HepG2 (cell line): ENCODE measurements around the gene MCRIP2. TPM values are rescaled to one million over a fixed set of nuclear protein-coding genes. Genes with fewer than 3 reads are reported as not detected.

Source experiments
- ASH2L ChIP-seq: fragments of 300-600, 200-600 bp; sonication (generic); IDR thresholded peaks from 2 replicates; pipeline ENCODE4 v1.7.0; 2017; ENCODE audit warnings: low read depth, mild to moderate bottlenecking, moderate library complexity, mixed read lengths, low read length; ENCODE audit not compliant: insufficient read length
- CSRNP1 ChIP-seq: sonication (generic); formaldehyde crosslinking; IDR thresholded peaks from 2 replicates; pipeline ENCODE4 v1.8.1; 2023; ENCODE audit warnings: mild to moderate bottlenecking, missing genetic modification reagents
- GABPB1 ChIP-seq: IDR thresholded peaks from 2 replicates; pipeline ENCODE4 v1.6.1; 2016; ENCODE audit warnings: mild to moderate bottlenecking, missing genetic modification reagents, moderate library complexity, missing compliant biosample characterization
- GATAD2A ChIP-seq: IDR thresholded peaks from 2 replicates; pipeline ENCODE4 v1.6.1; 2016
- KDM5B ChIP-seq: sonication (generic); formaldehyde crosslinking; IDR thresholded peaks from 2 replicates; pipeline ENCODE4 v1.4.0; 2020; ENCODE audit warnings: missing genetic modification reagents, mild to moderate bottlenecking, borderline replicate concordance
- MIXL1 ChIP-seq: IDR thresholded peaks from 2 replicates; pipeline ENCODE4 v1.6.1; 2016
- NCOA2 ChIP-seq: sonication (generic); formaldehyde crosslinking; IDR thresholded peaks from 2 replicates; pipeline ENCODE4 v1.8.0; 2022; ENCODE audit warnings: inconsistent platforms
- NFKBIZ ChIP-seq: IDR thresholded peaks from 2 replicates; pipeline ENCODE4 v1.6.1; 2018; ENCODE audit warnings: missing genetic modification reagents, missing compliant biosample characterization
- NR2C2 ChIP-seq: sonication (generic); formaldehyde crosslinking; IDR thresholded peaks from 2 replicates; pipeline ENCODE4 v1.4.0; 2020; ENCODE audit warnings: missing genetic modification reagents, mild to moderate bottlenecking, moderate library complexity, borderline replicate concordance
- POGK ChIP-seq: sonication (generic); formaldehyde crosslinking; conservative IDR thresholded peaks from 2 replicates; pipeline ENCODE4 v1.8.0; 2022; ENCODE audit warnings: mild to moderate bottlenecking, moderate library complexity, missing genetic modification reagents
- RFX3 ChIP-seq: IDR thresholded peaks from 2 replicates; pipeline ENCODE4 v1.6.1; 2016; ENCODE audit warnings: missing biosample characterization, missing genetic modification reagents
- TGIF2 ChIP-seq: IDR thresholded peaks from 2 replicates; pipeline ENCODE4 v1.6.1; 2016; ENCODE audit warnings: control low read depth, missing compliant biosample characterization
- THAP8 ChIP-seq: sonication (generic); formaldehyde crosslinking; IDR thresholded peaks from 2 replicates; pipeline ENCODE4 v1.5.1; 2020; ENCODE audit warnings: missing genetic modification reagents, mild to moderate bottlenecking, borderline replicate concordance
- ZBTB4 ChIP-seq: sonication (generic); formaldehyde crosslinking; IDR thresholded peaks from 2 replicates; pipeline ENCODE4 v1.4.0; 2020; ENCODE audit warnings: missing genetic modification reagents, mild to moderate bottlenecking, borderline replicate concordance
- ZBTB8A ChIP-seq: sonication (generic); formaldehyde crosslinking; IDR thresholded peaks from 2 replicates; pipeline ENCODE4 v1.4.0; 2020; ENCODE audit warnings: mild to moderate bottlenecking, low read depth, missing genetic modification reagents, borderline replicate concordance
- ZNF30 ChIP-seq: sonication (generic); formaldehyde crosslinking; IDR thresholded peaks from 2 replicates; pipeline ENCODE4 v1.5.0; 2020; ENCODE audit warnings: mild to moderate bottlenecking, missing genetic modification reagents
- ZNF850 ChIP-seq: sonication (generic); formaldehyde crosslinking; conservative IDR thresholded peaks from 2 replicates; pipeline ENCODE4 v1.9.0; 2021; ENCODE audit warnings: mild to moderate bottlenecking, missing genetic modification reagents
- ZXDC ChIP-seq: sonication (generic); formaldehyde crosslinking; IDR thresholded peaks from 2 replicates; pipeline ENCODE4 v1.5.0; 2020; ENCODE audit warnings: mild to moderate bottlenecking, missing genetic modification reagents
- polyA plus RNA-seq, 8 experiments: library from polyadenylated mRNA; depleted of rRNA in 3 of 8; stranded (reverse) in 7 of 8; unstranded in 1 of 8; fragments of >200 nt; fragmentation: Illumina TruSeq in 4 of 8; extraction: Trizol in 4 of 8; gene quantifications; 2 replicates each; pipeline versions ENCODE4 v1.2.1 to v1.2.3, GENCODE V29; 2011 to 2016; ENCODE audit warnings: low read depth in 4 of 8, missing spikeins in 1 of 8, mixed read lengths in 1 of 8; ENCODE audit not compliant: insufficient read depth in 1 of 8
- total RNA-seq, 5 experiments: library from RNA; depleted of rRNA; stranded (reverse); fragments of >200 nt; fragmentation: Illumina TruSeq; extraction: Trizol; gene quantifications; 2 replicates each; pipeline ENCODE4 v1.2.3, GENCODE V29; 2016; ENCODE audit warnings: low read depth in 1 of 5

The MCRIP2 gene
- total and polyA plus RNA-seq, 2 of the 13 experiments (the other 11 are each of a cell fraction or from before 2014, with no cell fraction given): 39.6 to 76.7 TPM

GRCh38 chr16:592518-593306 lies 48.9 kb upstream of the MCRIP2 start (continued):
- TF ChIP-seq ZBTB4 (CRISPR knock-in tag) (no peak), POGK (CRISPR knock-in tag) (no peak), MIXL1 (CRISPR knock-in tag) (no peak), ZBTB8A (CRISPR knock-in tag) (no peak), KDM5B (peak; percentile 58; the same call in 1 of the 2 replicates), GABPB1 (CRISPR knock-in tag) (peak; percentile 57), ZNF850 (CRISPR knock-in tag) (no peak), NFKBIZ (CRISPR knock-in tag) (0 out of 2 replicates have a peak, but pooled peaks have one; percentile 29), ASH2L (no peak), ZNF30 (CRISPR knock-in tag) (0 out of 2 replicates have a peak, but pooled peaks have one; percentile 45), NCOA2 (CRISPR knock-in tag) (peak; percentile 23; the same call in 1 of the 2 replicates), ZXDC (no peak), GATAD2A (peak; percentile 73), CSRNP1 (CRISPR knock-in tag) (0 out of 2 replicates have a peak, but pooled peaks have one; percentile 31), NR2C2 (0 out of 2 replicates have a peak, but pooled peaks have one; percentile 17), RFX3 (no peak), THAP8 (CRISPR knock-in tag) (no peak), TGIF2 (CRISPR knock-in tag) (peak; percentile 66; the same call in 1 of the 2 replicates)
